GM18861 (cell line): ENCODE data around the gene RHOG.
"Not testable (repeated sequence)": the region's sequence is repeated elsewhere in the genome, so short reads cannot be mapped to it uniquely, and the experiment has no call there.

Source experiments
- ATAC-seq: cut with Tn5 transposase; IDR thresholded peaks from one replicate; pipeline ENCODE4 v1.9.1; 2021; ENCODE audit not compliant: unreplicated experiment

RHOG gene

DNA sequence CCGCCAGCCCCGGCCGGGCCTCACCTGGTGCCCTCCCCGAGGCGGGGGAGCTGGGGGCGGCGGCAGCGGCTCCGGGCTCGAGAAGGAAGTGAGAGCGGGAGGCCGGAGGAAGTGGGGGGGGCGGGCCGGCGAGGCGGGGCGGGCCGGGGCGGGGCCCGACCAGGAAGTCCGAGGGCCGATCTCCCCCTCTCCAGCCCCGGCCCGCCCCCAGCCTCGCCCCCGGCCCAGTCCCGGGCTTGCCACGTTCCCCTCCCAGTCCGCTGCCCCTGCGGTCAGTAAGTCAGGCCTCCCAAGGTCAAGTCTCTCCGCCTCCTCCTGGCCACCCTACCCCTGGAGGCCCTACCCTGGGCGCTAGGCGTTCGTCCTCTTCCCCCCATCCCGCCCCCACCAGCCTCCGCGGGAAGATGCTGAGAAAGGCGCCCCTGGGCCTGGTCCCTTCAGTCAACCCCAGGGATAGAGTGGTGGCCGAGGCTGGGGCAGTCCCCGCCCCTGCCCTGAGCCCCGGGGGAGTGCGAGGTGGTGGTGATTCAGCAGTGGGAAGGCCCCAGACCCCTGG, at the start of gene RHOG:
RHOG (minus strand) TSS at position 90 of the 556 bp plus-strand sequence. CDS start 12,821 bp downstream, outside the sequence.
- peak; percentile 19 for ATAC-seq

- no peak for ATAC-seq
Observed at GRCh38 chr11:3890014-3890413, 49.3 kb upstream of the RHOG start.

DNA sequence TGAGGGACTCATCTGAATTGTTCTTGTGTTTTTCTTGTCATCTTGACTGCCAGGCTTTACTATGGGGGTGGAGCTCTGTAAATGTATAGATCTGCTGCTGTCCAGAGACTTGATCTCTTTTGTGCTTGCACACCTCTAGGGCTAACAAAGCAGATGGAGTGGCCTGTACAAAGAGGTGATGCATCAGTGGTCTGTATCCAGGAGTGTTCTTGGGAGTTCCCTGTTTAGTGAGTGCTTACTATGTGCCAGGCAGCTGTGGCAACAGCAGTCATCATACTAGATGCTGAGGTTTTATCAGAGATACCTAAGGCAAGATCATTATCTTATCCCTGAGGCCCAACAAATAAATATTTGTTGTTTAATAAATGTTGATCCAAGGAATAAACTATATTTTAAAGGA, 48.1 kb upstream of the RHOG start:
- ATAC-seq: no peak

- ATAC-seq: no peak
Observed at GRCh38 chr11:3886985-3887384, 46.2 kb upstream of the RHOG start.

GRCh38 chr11:3885855-3886254, 45.1 kb upstream of the RHOG start:
- no peak for ATAC-seq

- ATAC-seq: no peak
Observed at GRCh38 chr11:3882655-3883054, 41.9 kb upstream of the RHOG start.

DNA sequence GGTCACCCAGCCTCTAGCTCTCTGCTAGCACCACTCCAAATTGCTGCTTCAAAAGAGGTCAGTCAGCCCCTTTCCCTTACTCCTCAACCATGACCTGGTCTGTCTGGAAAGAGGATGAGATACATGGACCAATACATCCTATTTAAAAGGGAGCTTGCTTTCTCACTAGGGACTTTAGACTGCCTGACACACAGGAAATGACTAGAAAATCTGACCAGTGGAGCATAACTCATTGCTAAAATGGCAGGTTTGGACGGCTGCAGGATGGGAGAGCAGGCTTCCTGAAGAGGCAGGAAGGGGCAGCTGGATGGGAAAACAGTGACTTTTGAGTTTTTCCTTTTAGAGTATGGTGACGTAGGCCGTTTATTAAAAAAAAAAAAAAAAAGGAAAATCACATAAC, 40.0 kb upstream of the RHOG start:
- ATAC-seq: peak; percentile 41

DNA sequence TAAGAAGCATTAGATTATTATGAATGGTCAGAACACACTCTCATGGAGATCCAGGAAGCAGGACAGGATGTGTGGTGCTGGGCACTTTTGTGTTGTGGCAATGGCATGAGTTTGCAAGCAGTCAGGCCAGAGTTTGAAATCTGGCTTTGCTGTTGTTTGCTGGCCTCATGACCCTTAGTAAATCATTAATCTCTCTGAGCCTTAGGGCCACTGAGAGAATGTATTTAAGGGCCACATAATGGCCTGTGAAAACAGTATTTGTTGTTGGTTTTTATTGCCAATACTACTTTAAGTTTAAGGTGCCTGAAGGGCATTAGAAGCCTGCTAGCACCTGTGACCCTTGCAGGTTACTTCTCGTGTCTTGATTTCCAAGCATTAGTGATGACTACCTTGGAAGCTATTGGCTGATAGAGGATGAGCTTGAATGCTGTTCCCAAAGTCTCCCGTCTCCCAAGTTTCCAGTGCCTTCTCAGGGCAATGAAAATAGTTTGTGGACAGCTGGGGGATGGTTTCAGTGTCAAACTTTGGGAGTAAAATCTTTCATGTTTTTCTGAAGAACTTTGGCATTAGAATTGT, 39.3 kb upstream of the RHOG start:
- peak; percentile 41 for ATAC-seq

- ATAC-seq: peak; percentile 30
Observed at GRCh38 chr11:3879216-3879966, 38.6 kb upstream of the RHOG start.

DNA sequence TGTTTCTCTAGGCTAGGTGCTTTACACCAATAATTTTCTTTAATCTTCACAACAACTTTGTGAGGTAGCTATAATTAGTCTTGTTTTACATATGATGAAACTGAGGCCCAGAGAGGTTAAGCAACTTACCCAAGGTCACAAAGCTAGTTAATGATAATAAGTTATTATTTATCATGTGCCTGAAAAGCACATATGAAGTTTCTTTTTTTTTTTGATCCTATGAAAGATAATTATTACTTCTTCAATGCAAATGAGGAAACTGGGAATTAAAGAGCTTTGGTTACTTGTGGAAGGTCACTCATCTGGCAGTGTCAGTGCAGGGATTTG, 37.5 kb upstream of the RHOG start:
- ATAC-seq: no peak

GRCh38 chr11:3877364-3878257, 36.9 kb upstream of the RHOG start:
- ATAC-seq: no peak

GRCh38 chr11:3876613-3877012, 35.9 kb upstream of the RHOG start:
- ATAC-seq: no peak

GRCh38 chr11:3873712-3874349, 33.1 kb upstream of the RHOG start:
- no peak for ATAC-seq

GRCh38 chr11:3867209-3868091, 26.7 kb upstream of the RHOG start:
- peak; percentile 56 for ATAC-seq

- no peak for ATAC-seq
Observed at GRCh38 chr11:3866836-3867208, 26.1 kb upstream of the RHOG start.

DNA sequence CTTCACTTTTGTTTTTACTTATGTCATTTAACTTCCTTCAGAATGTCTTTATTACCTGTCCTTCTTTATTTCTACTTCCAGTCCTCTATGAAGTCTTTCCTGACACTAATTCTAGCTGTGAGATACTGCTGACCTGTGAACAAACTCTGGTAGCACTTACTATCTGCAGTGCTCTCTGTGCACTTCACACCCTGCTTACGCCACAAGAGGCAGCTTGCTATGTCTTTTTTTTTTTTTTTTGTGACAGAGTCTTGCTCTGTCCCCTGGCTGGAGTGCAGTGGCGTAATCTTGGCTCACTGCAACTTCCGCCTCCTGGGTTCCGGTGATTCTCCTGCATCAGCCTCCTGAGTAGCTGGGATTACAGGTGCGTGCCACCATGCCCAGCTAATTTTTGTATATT, 25.4 kb upstream of the RHOG start:
- ATAC-seq: peak; percentile 28

DNA sequence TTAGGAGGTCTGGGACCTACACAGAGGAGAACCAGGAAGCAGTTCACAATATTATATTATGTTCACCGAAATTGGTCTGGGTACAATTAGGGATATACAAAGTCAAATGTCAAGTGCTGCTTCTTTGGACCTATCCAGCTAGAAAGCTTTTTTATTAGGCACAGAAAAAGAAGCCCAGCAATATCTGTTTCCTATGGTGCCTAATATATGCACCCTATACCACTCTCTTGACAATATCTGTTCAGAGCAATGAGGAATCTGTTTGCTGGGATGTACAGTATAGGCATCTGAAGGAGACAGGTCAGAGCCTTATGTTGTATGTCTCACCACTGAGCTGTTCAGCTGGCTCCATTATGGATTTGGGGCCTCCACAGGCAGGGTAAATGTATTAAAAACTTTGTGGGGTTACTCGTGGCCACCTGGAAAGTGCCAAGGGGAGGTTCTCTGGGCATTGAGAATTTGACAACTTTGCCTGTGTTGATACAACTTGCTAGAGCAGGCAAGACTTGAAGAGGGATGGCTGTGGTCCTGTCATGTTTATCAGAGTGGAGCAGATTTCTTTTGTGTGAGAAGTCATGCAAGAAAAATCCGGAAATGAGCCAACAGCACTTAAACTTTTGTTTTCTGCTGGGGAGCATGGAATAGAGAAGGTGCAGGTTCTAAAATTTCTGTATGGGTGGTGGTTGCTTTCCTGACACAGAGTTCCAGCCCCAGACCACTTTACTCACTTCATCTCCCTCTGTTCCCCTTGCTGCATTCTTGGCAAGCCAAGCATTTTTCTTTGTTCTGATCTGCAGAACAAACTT, 24.8 kb upstream of the RHOG start:
- ATAC-seq: peak; percentile 17

DNA sequence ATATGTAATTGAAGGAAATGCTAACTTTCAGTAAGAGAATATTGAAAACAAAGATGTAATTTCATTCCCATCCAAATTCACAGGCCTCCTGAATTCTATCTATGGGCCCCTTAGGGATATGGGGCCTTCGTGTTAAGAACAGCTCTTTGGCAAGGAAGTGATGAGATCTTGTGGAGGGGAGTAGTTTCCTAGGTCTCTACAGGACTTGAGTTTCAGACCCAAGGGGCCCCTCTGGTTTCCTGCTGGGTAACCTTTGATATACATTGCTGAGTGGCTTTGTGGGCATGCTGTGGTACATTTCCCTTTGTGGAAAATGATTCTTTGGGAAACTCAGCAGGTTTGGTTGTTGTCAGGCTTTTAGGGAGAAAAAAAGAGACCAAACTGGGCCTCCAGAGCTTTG, 20.9 kb upstream of the RHOG start:
- no peak for ATAC-seq

- ATAC-seq: not testable (repeated sequence)
Observed at GRCh38 chr11:3860898-3861393, 20.2 kb upstream of the RHOG start.
